ENCODE measurements around the gene ABRAXAS1.

The ABRAXAS1 gene

GRCh38 chr4:83454686-83455085 is 30.2 kb downstream of the ABRAXAS1 start:
- DNase-seq (ENCODE audit: low spot score): no peak

- no peak for DNase-seq (ENCODE audit: low spot score)
Measured at GRCh38 chr4:83449009-83449408, 35.9 kb downstream of the ABRAXAS1 start.

GRCh38 chr4:83440899-83441298 is 44.0 kb downstream of the ABRAXAS1 start:
- no peak for DNase-seq (ENCODE audit: low spot score)

- no peak for DNase-seq (ENCODE audit: low spot score)
Measured at GRCh38 chr4:83440148-83440814, 44.6 kb downstream of the ABRAXAS1 start.

GRCh38 chr4:83438719-83439118 is 46.2 kb downstream of the ABRAXAS1 start:
- DNase-seq (ENCODE audit: low spot score): no peak

GRCh38 chr4:83436680-83437079 is 48.2 kb downstream of the ABRAXAS1 start:
- no peak for DNase-seq (ENCODE audit: low spot score)

GRCh38 chr4:83431200-83431599 is 53.7 kb downstream of the ABRAXAS1 start:
- DNase-seq (ENCODE audit: low spot score): no peak

GRCh38 chr4:83418211-83418610 is 66.7 kb downstream of the ABRAXAS1 start:
- no peak for DNase-seq (ENCODE audit: low spot score)

GRCh38 chr4:83417566-83417965 is 67.3 kb downstream of the ABRAXAS1 start:
- DNase-seq (ENCODE audit: low spot score): no peak

- DNase-seq (ENCODE audit: low spot score): no peak
Measured at GRCh38 chr4:83413676-83414075, 71.2 kb downstream of the ABRAXAS1 start.

All from D341Med (cell line).